ENCODE data around the gene ZNF668. TPM values are rescaled to one million over a fixed set of nuclear protein-coding genes. Genes with fewer than 3 reads are reported as not detected.

The ZNF668 gene
- 1 to 10 TPM; 2.0 to 4.6 (median 3.5) TPM for total RNA-seq
- long read RNA-seq = 0 reads

DNA sequence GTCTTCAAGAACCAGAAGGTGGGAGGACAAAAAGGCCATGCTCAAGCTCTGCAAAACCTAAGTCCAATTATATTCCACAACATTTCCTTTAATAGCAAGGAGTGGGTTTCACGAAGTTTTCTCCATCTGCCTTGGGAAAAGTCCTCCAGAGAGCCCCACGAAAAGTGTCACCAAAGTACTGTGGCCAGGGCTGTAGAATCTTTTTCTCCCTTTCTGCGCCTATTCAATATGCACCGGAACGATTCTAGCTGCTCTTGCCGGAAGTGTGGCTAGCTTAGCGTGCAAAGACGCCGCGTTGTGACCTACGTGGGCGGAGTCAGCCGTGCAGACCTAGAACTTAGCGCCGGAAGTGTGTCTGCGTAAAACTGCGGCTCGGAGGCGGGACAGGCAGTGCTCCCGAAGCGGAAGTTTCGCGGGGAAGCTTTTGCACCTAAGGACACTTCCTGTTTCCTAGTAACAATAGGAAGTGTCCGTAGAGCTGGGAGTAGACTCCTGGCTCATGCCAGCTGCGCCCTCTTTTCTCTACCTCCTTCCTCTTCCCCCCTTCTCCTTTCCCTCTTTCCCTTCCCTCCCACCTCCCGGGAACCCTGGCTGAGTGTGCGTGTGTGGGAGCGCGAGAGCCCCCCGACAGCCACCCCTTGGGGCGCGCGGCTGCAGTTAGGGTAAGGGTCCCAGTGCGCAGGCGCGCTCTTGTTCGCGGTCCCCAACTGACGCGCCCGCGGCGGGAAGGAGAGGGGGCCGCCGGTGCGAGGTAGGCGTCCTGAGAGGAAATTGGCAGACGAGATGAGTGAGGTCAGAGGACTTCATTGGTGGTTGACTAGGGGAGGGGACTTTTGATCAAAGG is at the start of gene ZNF668, which contains the start of gene ZNF646:
TSS of gene ZNF668 (minus strand) at position 271 of the 844 bp plus-strand sequence. CDS start 9,781 bp downstream, outside the sequence.
TSS of gene ZNF646 (plus strand) at position 453 of the 844 bp plus-strand sequence. CDS start 1,903 bp downstream, outside the sequence.
- no peaks in the 10 kb centered on the region for H3K27me3 ChIP-seq
- intact Hi-C loops (cut with DNase I) = no loop called here
- DNase-seq (peak; percentile 98 to 99 (median 99)), ATAC-seq (peak; percentile 92 to 94 (median 92))
- no peaks in the 10 kb centered on the region for H3K9me3 ChIP-seq
- peak; percentile 66 for TF ChIP-seq POLR2A (IDR thresholded peaks at IDR 0.05)
- TF ChIP-seq, protein P1, sequence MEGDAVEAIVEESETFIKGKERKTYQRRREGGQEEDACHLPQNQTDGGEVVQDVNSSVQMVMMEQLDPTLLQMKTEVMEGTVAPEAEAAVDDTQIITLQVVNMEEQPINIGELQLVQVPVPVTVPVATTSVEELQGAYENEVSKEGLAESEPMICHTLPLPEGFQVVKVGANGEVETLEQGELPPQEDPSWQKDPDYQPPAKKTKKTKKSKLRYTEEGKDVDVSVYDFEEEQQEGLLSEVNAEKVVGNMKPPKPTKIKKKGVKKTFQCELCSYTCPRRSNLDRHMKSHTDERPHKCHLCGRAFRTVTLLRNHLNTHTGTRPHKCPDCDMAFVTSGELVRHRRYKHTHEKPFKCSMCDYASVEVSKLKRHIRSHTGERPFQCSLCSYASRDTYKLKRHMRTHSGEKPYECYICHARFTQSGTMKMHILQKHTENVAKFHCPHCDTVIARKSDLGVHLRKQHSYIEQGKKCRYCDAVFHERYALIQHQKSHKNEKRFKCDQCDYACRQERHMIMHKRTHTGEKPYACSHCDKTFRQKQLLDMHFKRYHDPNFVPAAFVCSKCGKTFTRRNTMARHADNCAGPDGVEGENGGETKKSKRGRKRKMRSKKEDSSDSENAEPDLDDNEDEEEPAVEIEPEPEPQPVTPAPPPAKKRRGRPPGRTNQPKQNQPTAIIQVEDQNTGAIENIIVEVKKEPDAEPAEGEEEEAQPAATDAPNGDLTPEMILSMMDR (IDR thresholded peaks at IDR 0.05) = no peak
- H3K4me3 ChIP-seq = peak within 1 kb of the TSS; percentile 76 to 100 (median 98)
- peaks cover 0 to 17% (median 0%) of the 10 kb centered on the region in 4 donors for H3K4me1 ChIP-seq
- peak within 1 kb of the TSS; percentile 87 to 95 (median 92) for H3K27ac ChIP-seq
- H3K36me3 ChIP-seq = peaks cover 0 to 13% (median 3%) of the 10 kb centered on the region in 4 donors
- under 1% methylated on average over 41 of the region's 48 CpGs for WGBS (ENCODE audit: insufficient coverage, low coverage, low lambda C conversion rate, missing lambda C conversion rate)

DNA sequence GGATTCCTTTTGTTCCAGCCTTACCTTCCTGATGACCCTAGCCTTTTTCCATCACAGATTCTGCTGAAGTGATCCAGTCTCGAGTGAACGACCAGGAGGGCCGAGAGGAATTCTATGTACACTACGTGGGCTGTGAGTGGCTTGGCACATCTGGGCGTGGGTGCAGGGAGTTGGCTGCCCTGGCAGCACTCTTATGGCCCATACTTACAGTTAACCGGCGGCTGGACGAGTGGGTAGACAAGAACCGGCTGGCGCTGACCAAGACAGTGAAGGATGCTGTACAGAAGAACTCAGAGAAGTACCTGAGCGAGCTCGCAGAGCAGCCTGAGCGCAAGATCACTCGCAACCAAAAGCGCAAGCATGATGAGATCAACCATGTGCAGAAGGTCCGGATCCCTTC is 46.1 kb upstream of the ZNF668 start:
- WGBS (ENCODE audit: insufficient coverage, low coverage, low lambda C conversion rate, missing lambda C conversion rate) = 98% methylated on average over 11 of the region's 16 CpGs
- ATAC-seq (no peak), DNase-seq (no peak)
- H3K27me3 ChIP-seq = no peaks in the 10 kb centered on the region
- no peaks in the 10 kb centered on the region for H3K9me3 ChIP-seq
- TF ChIP-seq POLR2A (IDR thresholded peaks at IDR 0.05) = no peak
- TF ChIP-seq, protein P1 (IDR thresholded peaks at IDR 0.05) = no peak
- H3K27ac ChIP-seq = no peak overlapping the region
- H3K4me1 ChIP-seq = peaks cover 0 to 15% (median 6%) of the 10 kb centered on the region in 4 donors
- H3K4me3 ChIP-seq = no peak overlapping the region
- H3K36me3 ChIP-seq = peaks cover 0 to 39% (median 11%) of the 10 kb centered on the region in 4 donors
- intact Hi-C loops (cut with DNase I) = no loop called here

DNA sequence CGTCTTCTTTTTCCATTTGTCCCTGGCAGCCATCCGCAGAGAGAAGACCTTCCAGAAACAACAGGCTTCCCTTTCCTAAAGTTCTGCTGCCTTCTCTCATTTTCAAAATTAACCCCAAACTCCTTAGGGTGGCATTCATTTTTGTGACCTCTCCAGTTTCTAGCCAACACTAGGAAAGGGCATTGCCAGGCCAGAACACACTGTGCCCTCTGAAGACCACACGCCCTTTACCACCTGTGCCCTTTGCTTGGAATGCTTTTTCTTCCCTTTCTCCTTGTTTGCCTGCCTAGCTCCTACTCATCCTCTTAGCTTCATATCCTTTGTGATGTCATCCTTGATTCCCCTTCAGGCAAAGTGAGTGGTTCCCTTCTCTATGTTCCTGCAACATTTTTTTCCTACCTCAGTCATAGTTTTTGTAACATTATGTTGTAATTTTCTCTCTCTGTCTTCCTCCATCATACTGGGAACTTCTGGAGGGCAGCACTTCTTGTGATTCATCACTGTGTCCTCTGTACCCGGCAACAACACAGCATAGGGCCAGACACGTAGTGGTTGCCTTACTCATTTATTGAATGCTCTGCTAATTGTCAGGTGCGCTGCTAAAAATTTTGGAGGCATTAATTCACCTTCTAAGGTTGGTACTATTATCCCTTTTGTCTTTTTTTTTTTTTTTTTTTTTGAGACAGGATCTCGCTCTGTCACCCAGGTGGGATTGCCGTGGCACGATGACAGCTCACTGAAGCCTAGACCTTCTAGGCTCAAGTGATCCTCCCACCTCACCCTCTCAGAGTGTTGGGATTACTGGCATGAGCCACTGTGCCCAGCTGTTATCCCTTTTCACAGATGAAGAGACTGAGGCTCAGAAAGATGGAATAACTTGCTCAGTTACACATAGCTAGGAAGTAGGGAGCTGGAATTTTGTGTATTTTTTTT is 44.4 kb upstream of the ZNF668 start:
- DNase-seq = no peak
- Histone ChIP-seq H3K27ac (peak overlapping the region; percentile 86 to 90 (median 90)), H3K9me3 (no peaks in the 10 kb centered on the region), H3K27me3 (no peaks in the 10 kb centered on the region), H3K36me3 (peaks cover 0 to 34% (median 11%) of the 10 kb centered on the region in 4 donors), H3K4me1 (peaks cover 0 to 31% (median 13%) of the 10 kb centered on the region in 4 donors), H3K4me3 (peak overlapping the region; percentile 75 to 85 (median 76))
- peak in 1 of 4 donors; percentile 2 for ATAC-seq
- intact Hi-C loops (cut with DNase I) = no loop called here
- 48% methylated on average over 9 of the region's 9 CpGs for WGBS (ENCODE audit: insufficient coverage, low coverage, low lambda C conversion rate, missing lambda C conversion rate)
- no peak for TF ChIP-seq POLR2A (IDR thresholded peaks at IDR 0.05)
- TF ChIP-seq, protein P1 (IDR thresholded peaks at IDR 0.05) = no peak
